Measurements from ENCODE around the gene SPARC. TPM values are rescaled to one million over a fixed set of nuclear protein-coding genes. Genes with fewer than 3 reads are reported as not detected.

SPARC gene
- polyA plus RNA-seq, 1 donor = 1,957 TPM

GRCh38 chr5:151661968-151662732 lies 24.6 kb downstream of the SPARC start:
- DNase-seq = no peak

- DNase-seq = no peak
Measured at GRCh38 chr5:151660616-151661495, 25.9 kb downstream of the SPARC start.

- peak; percentile 75 for DNase-seq
Measured at GRCh38 chr5:151659001-151659754, 27.5 kb downstream of the SPARC start.

- DNase-seq = no peak
Measured at GRCh38 chr5:151657114-151657513, 29.6 kb downstream of the SPARC start.

GRCh38 chr5:151656311-151656710 lies 30.4 kb downstream of the SPARC start:
- no peak for DNase-seq

GRCh38 chr5:151651997-151652645 lies 34.6 kb downstream of the SPARC start:
- DNase-seq = peak; percentile 82

GRCh38 chr5:151648988-151649387 lies 37.7 kb downstream of the SPARC start:
- DNase-seq = no peak

- no peak for DNase-seq
Measured at GRCh38 chr5:151648089-151648488, 38.6 kb downstream of the SPARC start.

- no peak for DNase-seq
Measured at GRCh38 chr5:151647320-151647861, 39.3 kb downstream of the SPARC start.

- DNase-seq = no peak
Measured at GRCh38 chr5:151646334-151646733, 40.4 kb downstream of the SPARC start.

- DNase-seq = no peak
Measured at GRCh38 chr5:151643388-151643787, 43.3 kb downstream of the SPARC start.

GRCh38 chr5:151642472-151643140 lies 44.1 kb downstream of the SPARC start:
- DNase-seq = no peak

- DNase-seq = no peak
Measured at GRCh38 chr5:151638619-151639018, 48.1 kb downstream of the SPARC start.

GRCh38 chr5:151637676-151638075 lies 49.0 kb downstream of the SPARC start:
- DNase-seq = no peak

- no peak for DNase-seq
Measured at GRCh38 chr5:151633892-151634291, 52.8 kb downstream of the SPARC start.

GRCh38 chr5:151632941-151633340 lies 53.8 kb downstream of the SPARC start:
- DNase-seq = no peak

GRCh38 chr5:151632524-151632923 lies 54.2 kb downstream of the SPARC start:
- no peak for DNase-seq

- DNase-seq = no peak
Measured at GRCh38 chr5:151631941-151632340, 54.8 kb downstream of the SPARC start.

- DNase-seq = no peak
Measured at GRCh38 chr5:151630088-151630487, 56.6 kb downstream of the SPARC start.

GRCh38 chr5:151628112-151628823 lies 58.4 kb downstream of the SPARC start:
- no peak for DNase-seq

Measured in left kidney (tissue), 2 donors.